Spleen (tissue), 11 donors: ENCODE results near the gene TTYH1. TPM values are rescaled to one million over a fixed set of nuclear protein-coding genes. Genes with fewer than 3 reads are reported as not detected.

Experiments used
- DNase-seq: peaks from one replicate; pipeline ENCODE4 v3.0.0-alpha.2; 2020
- H3K27ac ChIP-seq, 8 donors: fragments of 200-600 bp; sonication (generic) in 7 of 8; 1 replicate in 4 of 8; 2 replicates in 4 of 8; pipeline versions ENCODE4 v1.5.0 to v1.8.0; 2016 to 2021; ENCODE audit warnings: inconsistent platforms in 4 of 8, mild to moderate bottlenecking in 4 of 8, moderate library complexity in 1 of 8
- H3K27me3 ChIP-seq, 7 donors: fragments of 200-600 bp; sonication (generic) in 6 of 7; replicated peaks in 1 of 7; 1 replicate in 4 of 7; 2 replicates in 3 of 7; pipeline versions ENCODE4 v1.5.0 to v1.8.0; 2016 to 2021; ENCODE audit warnings: inconsistent platforms in 3 of 7, mild to moderate bottlenecking in 1 of 7
- H3K36me3 ChIP-seq, 6 donors: fragments of 200-600 bp; sonication (generic) in 5 of 6; 1 replicate in 4 of 6; 2 replicates in 2 of 6; pipeline versions ENCODE4 v1.5.0 to v1.8.0; 2016 to 2021; ENCODE audit warnings: inconsistent platforms in 2 of 6
- H3K4me1 ChIP-seq, 6 donors: fragments of 200-600 bp; sonication (generic) in 5 of 6; 1 replicate in 3 of 6; 2 replicates in 3 of 6; pipeline versions ENCODE4 v1.5.0 to v1.8.0; 2016 to 2021; ENCODE audit warnings: inconsistent platforms in 3 of 6
- H3K4me3 ChIP-seq, 8 donors: fragments of 200-600 bp; sonication (generic) in 7 of 8; 1 replicate in 4 of 8; 2 replicates in 4 of 8; pipeline versions ENCODE4 v1.5.0 to v1.8.0; 2016 to 2021; ENCODE audit warnings: inconsistent platforms in 4 of 8, mild to moderate bottlenecking in 4 of 8, moderate library complexity in 2 of 8
- H3K9me3 ChIP-seq, 8 donors: fragments of 200-600 bp; sonication (generic) in 7 of 8; 1 replicate in 4 of 8; 2 replicates in 4 of 8; pipeline versions ENCODE4 v1.5.0 to v1.8.0; 2016 to 2021; ENCODE audit warnings: inconsistent platforms in 4 of 8
- CTCF ChIP-seq, 11 experiments: fragments of 200-600 bp in 7 of 11; fragments of 450-650 bp in 4 of 11; sonication (generic) in 4 of 11; IDR thresholded peaks in 8 of 11; conservative IDR thresholded peaks in 3 of 11; 1 replicate in 7 of 11; 2 replicates in 4 of 11; pipeline versions ENCODE4 v1.4.0 to v1.8.0; 2016 to 2021; ENCODE audit warnings: antibody characterized with exemption in 11 of 11, inconsistent platforms in 4 of 11, mild to moderate bottlenecking in 1 of 11
- POLR2A ChIP-seq, 3 donors: fragments of 450-650 bp; IDR thresholded peaks; one replicate each; pipeline ENCODE4 v1.5.1; 2017; ENCODE audit warnings: antibody characterized with exemption in 3 of 3, mild to moderate bottlenecking in 1 of 3
- POLR2AphosphoS5 ChIP-seq, 3 donors: sonication (generic); formaldehyde crosslinking; IDR thresholded peaks; one replicate each; pipeline ENCODE4 v1.5.1; 2017; ENCODE audit warnings: antibody characterized with exemption in 3 of 3
- WGBS, 5 donors: extraction: QIAGEN DNeasy Blood & Tissue Kit in 3 of 5; methylation state at CpG; one replicate each; pipeline versions ENCODE4 v1.1.5 to v1.1.7; 2013 to 2018; 5-methylcytosine and 5-hydroxymethylcytosine counted together
- intact Hi-C: fragments of 100-400 bp; cut with DNase I; formaldehyde crosslinking; loops from one replicate; pipeline ENCODE4 v1.15.0; 2023; ENCODE audit warnings: low total_unique reads
- polyA plus RNA-seq, 3 donors: library from polyadenylated mRNA; stranded (reverse); fragments of 200-250 nt; gene quantifications; one replicate each; pipeline ENCODE4 v1.2.1, GENCODE V29; 2013
- total RNA-seq, 7 donors: library from RNA; depleted of rRNA in 3 of 7; stranded (reverse); fragments of >200 nt in 3 of 7; fragmentation: NEBNext Ultra II Directional in 4 of 7; extraction: Animal tissue kit (Norgen Biotek cat#: 25700) in 4 of 7; gene quantifications; one replicate each; pipeline versions ENCODE4 v1.1.0 to v1.2.1, GENCODE V29; 2016 to 2021
- donor health status: healthy with polysubstance abuse.
- donor health status: DM: no; HTN: no; CAD: no; lungs with moderate emphysema.
- donor health status: DM: no; HTN: no; CAD: no.
- donor health status: Bipolar disorder and iron deficiency.
- donor health status: healthy.
- donor health status: DM: no; HTN: no; CAD: no.
- donor health status: DM: yes; HTN: yes; CAD: no.

Gene TTYH1
- total and polyA plus RNA-seq, 10 donors = 0.97 to 3.5 (median 1.2) TPM

GRCh38 chr19:54459282-54460229 lies 44.3 kb downstream of the TTYH1 start:
- H3K4me1 ChIP-seq = peaks cover 11 to 71% (median 45%) of the 10 kb centered on the region in 6 donors
- TF ChIP-seq POLR2A (IDR thresholded peaks at IDR 0.05) (no peak), POLR2AphosphoS5 (IDR thresholded peaks at IDR 0.05) (no peak), CTCF (IDR thresholded peaks at IDR 0.05 in 8 of 11, conservative IDR thresholded peaks at IDR 0.05 in 3 of 11) (no peak)
- 72 to 84% (median 74%) methylated on average over 11 to 16 of the region's 16 CpGs for WGBS, 5 donors
- H3K36me3 ChIP-seq = peaks cover 13 to 81% (median 78%) of the 10 kb centered on the region in 6 donors
- H3K27ac ChIP-seq = peak overlapping the region in 6 of 8 donors; percentile 4 to 99 (median 46)
- H3K4me3 ChIP-seq = no peak overlapping the region
- no peak for DNase-seq
- H3K27me3 ChIP-seq = no peaks in the 10 kb centered on the region
- intact Hi-C loops = no loop called here
- no peaks in the 10 kb centered on the region for H3K9me3 ChIP-seq

GRCh38 chr19:54460230-54461005 lies 45.2 kb downstream of the TTYH1 start:
- Histone ChIP-seq H3K36me3 (peaks cover 9 to 72% (median 69%) of the 10 kb centered on the region in 6 donors), H3K4me3 (no peak overlapping the region), H3K27me3 (peaks cover 0 to 2% (median 0%) of the 10 kb centered on the region in 7 donors), H3K27ac (peak overlapping the region in 6 of 8 donors; percentile 4 to 99 (median 46)), H3K4me1 (peaks cover 11 to 73% (median 47%) of the 10 kb centered on the region in 6 donors), H3K9me3 (no peaks in the 10 kb centered on the region)
- TF ChIP-seq POLR2AphosphoS5 (IDR thresholded peaks at IDR 0.05) = peak in 1 of 3 donors; percentile 58
- no peak for TF ChIP-seq POLR2A (IDR thresholded peaks at IDR 0.05)
- WGBS, 5 donors = 68 to 78% (median 75%) methylated on average over 24 to 38 of the region's 39 CpGs
- intact Hi-C loops = no loop called here
- DNase-seq = peak; percentile 79

- WGBS, 5 donors = 75 to 88% (median 84%) methylated on average over 24 to 27 of the region's 27 CpGs
- peak; percentile 80 for DNase-seq
- Histone ChIP-seq H3K27ac (peak overlapping the region in 3 of 8 donors; percentile 6 to 99 (median 46)), H3K4me3 (no peak overlapping the region), H3K9me3 (no peaks in the 10 kb centered on the region), H3K27me3 (peaks cover 0 to 7% (median 0%) of the 10 kb centered on the region in 7 donors), H3K36me3 (peaks cover 9 to 64% (median 61%) of the 10 kb centered on the region in 6 donors), H3K4me1 (peaks cover 11 to 73% (median 47%) of the 10 kb centered on the region in 6 donors)
- intact Hi-C loops = no loop called here
- TF ChIP-seq POLR2AphosphoS5 (IDR thresholded peaks at IDR 0.05) (peak in 2 of 3 donors; percentile 28 to 67), POLR2A (IDR thresholded peaks at IDR 0.05) (no peak)
Measured at GRCh38 chr19:54461210-54461609, 45.9 kb downstream of the TTYH1 start.

GRCh38 chr19:54461613-54462012 lies 46.3 kb downstream of the TTYH1 start:
- peaks cover 0 to 9% (median 0%) of the 10 kb centered on the region in 7 donors for H3K27me3 ChIP-seq
- H3K4me1 ChIP-seq = peaks cover 11 to 73% (median 47%) of the 10 kb centered on the region in 6 donors
- peak overlapping the region in 4 of 8 donors; percentile 97 to 99 (median 98) for H3K27ac ChIP-seq
- TF ChIP-seq POLR2AphosphoS5 (IDR thresholded peaks at IDR 0.05) = no peak
- no peak for TF ChIP-seq CTCF (IDR thresholded peaks at IDR 0.05 in 8 of 11, conservative IDR thresholded peaks at IDR 0.05 in 3 of 11)
- H3K36me3 ChIP-seq = peaks cover 9 to 60% (median 57%) of the 10 kb centered on the region in 6 donors
- intact Hi-C loops = no loop called here
- WGBS, 5 donors = 60 to 72% (median 62%) methylated on average over 3 of the region's 3 CpGs
- DNase-seq = no peak
- no peak overlapping the region for H3K4me3 ChIP-seq
- no peaks in the 10 kb centered on the region for H3K9me3 ChIP-seq
